Neural cell (in vitro differentiated cells): ENCODE measurements around the gene MMP14. TPM values are rescaled to one million over a fixed set of nuclear protein-coding genes. Genes with fewer than 3 reads are reported as not detected.
"Not testable (repeated sequence)": the region's sequence is repeated elsewhere in the genome, so short reads cannot be mapped to it uniquely, and the experiment has no call there.

Experiments used
- H2AFZ ChIP-seq: fragments of 200-600, 300-800 bp; sonication (generic), shearing (Covaris generic); 2 replicates; pipeline ENCODE4 v1.6.0; 2014; ENCODE audit warnings: low read depth, mild to moderate bottlenecking, antibody characterized with exemption, low read length, moderate library complexity
- H3F3A ChIP-seq: fragments of 200-600 bp; shearing (Covaris generic); 2 replicates; pipeline ENCODE4 v1.6.1; 2016; ENCODE audit warnings: mild to moderate bottlenecking, moderate library complexity, mixed read lengths, antibody characterized with exemption, low read length; ENCODE audit not compliant: insufficient read depth, poor library complexity, severe bottlenecking
- H3K27ac ChIP-seq: fragments of 200-600, 300-800 bp; sonication (generic), shearing (Covaris generic); 2 replicates; pipeline ENCODE4 v1.5.1; 2014; ENCODE audit warnings: mild to moderate bottlenecking, low read length, moderate library complexity
- H3K27me3 ChIP-seq: fragments of 300-800, 200-600 bp; sonication (generic), shearing (Covaris generic); 2 replicates; pipeline ENCODE4 v1.6.0; 2014; ENCODE audit warnings: mild to moderate bottlenecking, low read depth, low read length, moderate library complexity; ENCODE audit not compliant: insufficient read depth
- H3K36me3 ChIP-seq: fragments of 300-800, 200-600 bp; sonication (generic), shearing (Covaris generic); 2 replicates; pipeline ENCODE4 v1.5.1; 2014; ENCODE audit warnings: mild to moderate bottlenecking, antibody characterized with exemption, low read length, moderate library complexity; ENCODE audit not compliant: insufficient read depth
- H3K4me2 ChIP-seq: fragments of 300-800, 200-600 bp; sonication (generic), shearing (Covaris generic); 2 replicates; pipeline ENCODE4 v1.6.0; 2014; ENCODE audit warnings: mild to moderate bottlenecking, low read length
- H3K4me3 ChIP-seq: fragments of 300-800, 200-600 bp; sonication (generic), shearing (Covaris generic); 2 replicates; pipeline ENCODE4 v1.5.1; 2014; ENCODE audit warnings: mild to moderate bottlenecking, low read length, moderate library complexity
- H3K79me2 ChIP-seq: fragments of 200-600 bp; shearing (Covaris generic); replicated peaks from 2 replicates; pipeline ENCODE4 v1.6.0; 2014; ENCODE audit warnings: mild to moderate bottlenecking, low read length, moderate library complexity; ENCODE audit not compliant: insufficient read depth
- H3K9ac ChIP-seq: fragments of 300-800, 200-600 bp; sonication (generic), shearing (Covaris generic); 2 replicates; pipeline ENCODE4 v1.6.1; 2016; ENCODE audit warnings: mild to moderate bottlenecking, low read length, mixed read lengths
- H3K9me2 ChIP-seq: fragments of 200-600 bp; shearing (Covaris generic); 2 replicates; pipeline ENCODE4 v1.6.1; 2016; ENCODE audit warnings: mild to moderate bottlenecking, low read length, mixed read lengths; ENCODE audit not compliant: insufficient read depth
- H3K9me3 ChIP-seq: fragments of 200-600, 300-800 bp; sonication (generic), shearing (Covaris generic); 2 replicates; pipeline ENCODE4 v1.6.1; 2016; ENCODE audit warnings: mild to moderate bottlenecking, mixed run types, low read length, moderate library complexity, mixed read lengths
- H4K20me1 ChIP-seq: fragments of 200-600 bp; shearing (Covaris generic); 2 replicates; pipeline ENCODE4 v1.6.1; 2016; ENCODE audit warnings: mild to moderate bottlenecking, mixed run types; ENCODE audit not compliant: insufficient read depth
- CTCF ChIP-seq: fragments of 450-650 bp; IDR thresholded peaks from 2 replicates; pipeline ENCODE4 v1.5.1; 2014; ENCODE audit warnings: antibody characterized with exemption, mild to moderate bottlenecking, moderate library complexity; ENCODE audit not compliant: poor library complexity, severe bottlenecking
- EP300 ChIP-seq: fragments of 450-650 bp; conservative IDR thresholded peaks from 2 replicates; pipeline ENCODE4 v1.6.1; 2014; ENCODE audit warnings: antibody characterized with exemption, mild to moderate bottlenecking, moderate library complexity; ENCODE audit not compliant: poor library complexity, severe bottlenecking
- EZH2 ChIP-seq: fragments of 200-600, 300-800 bp; shearing (Covaris generic), sonication (generic); IDR thresholded peaks from 2 replicates; pipeline ENCODE4 v1.6.1; 2014; ENCODE audit warnings: antibody characterized with exemption, low read length, borderline replicate concordance, mild to moderate bottlenecking; ENCODE audit not compliant: insufficient read depth, poor library complexity, severe bottlenecking
- MXI1 ChIP-seq: fragments of 450-650 bp; conservative IDR thresholded peaks from 2 replicates; pipeline ENCODE4 v1.6.1; 2014; ENCODE audit warnings: antibody characterized with exemption, mild to moderate bottlenecking; ENCODE audit not compliant: poor library complexity, severe bottlenecking
- POLR2AphosphoS5 ChIP-seq: IDR thresholded peaks from 2 replicates; pipeline ENCODE4 v1.6.1; 2012
- RAD21 ChIP-seq: fragments of 450-650 bp; conservative IDR thresholded peaks from 2 replicates; pipeline ENCODE4 v1.6.1; 2014; ENCODE audit warnings: antibody characterized with exemption, mild to moderate bottlenecking, moderate library complexity
- SMC3 ChIP-seq: fragments of 450-650 bp; conservative IDR thresholded peaks from 2 replicates; pipeline ENCODE4 v1.6.1; 2014; ENCODE audit warnings: antibody characterized with exemption, mild to moderate bottlenecking, moderate library complexity; ENCODE audit not compliant: poor library complexity
- TAF1 ChIP-seq: IDR thresholded peaks from 2 replicates; pipeline ENCODE4 v1.6.1; 2012; ENCODE audit warnings: low read depth
- polyA plus RNA-seq: library from polyadenylated mRNA; depleted of rRNA; stranded (reverse); fragments of >200 nt; gene quantifications from 2 replicates; pipeline ENCODE4 v1.2.3, GENCODE V29; 2014
- TF ChIP-seq, protein P1 (sequence below): IDR thresholded peaks from 2 replicates; pipeline ENCODE4 v1.6.1; 2012; ENCODE audit warnings: borderline replicate concordance

MMP14 gene
- polyA plus RNA-seq, 1 donor from 2014 or later, result 1.5 TPM

GRCh38 chr14:22852599-22852939 is 16.2 kb downstream of the MMP14 start:
- H3K27ac ChIP-seq, result no peak overlapping the region
- no peaks in the 10 kb centered on the region for H3K9me3 ChIP-seq
- TF ChIP-seq EZH2, result no peak
- no peak for TF ChIP-seq RAD21
- TF ChIP-seq SMC3, result no peak
- no peak for TF ChIP-seq CTCF
- TF ChIP-seq, protein P1, sequence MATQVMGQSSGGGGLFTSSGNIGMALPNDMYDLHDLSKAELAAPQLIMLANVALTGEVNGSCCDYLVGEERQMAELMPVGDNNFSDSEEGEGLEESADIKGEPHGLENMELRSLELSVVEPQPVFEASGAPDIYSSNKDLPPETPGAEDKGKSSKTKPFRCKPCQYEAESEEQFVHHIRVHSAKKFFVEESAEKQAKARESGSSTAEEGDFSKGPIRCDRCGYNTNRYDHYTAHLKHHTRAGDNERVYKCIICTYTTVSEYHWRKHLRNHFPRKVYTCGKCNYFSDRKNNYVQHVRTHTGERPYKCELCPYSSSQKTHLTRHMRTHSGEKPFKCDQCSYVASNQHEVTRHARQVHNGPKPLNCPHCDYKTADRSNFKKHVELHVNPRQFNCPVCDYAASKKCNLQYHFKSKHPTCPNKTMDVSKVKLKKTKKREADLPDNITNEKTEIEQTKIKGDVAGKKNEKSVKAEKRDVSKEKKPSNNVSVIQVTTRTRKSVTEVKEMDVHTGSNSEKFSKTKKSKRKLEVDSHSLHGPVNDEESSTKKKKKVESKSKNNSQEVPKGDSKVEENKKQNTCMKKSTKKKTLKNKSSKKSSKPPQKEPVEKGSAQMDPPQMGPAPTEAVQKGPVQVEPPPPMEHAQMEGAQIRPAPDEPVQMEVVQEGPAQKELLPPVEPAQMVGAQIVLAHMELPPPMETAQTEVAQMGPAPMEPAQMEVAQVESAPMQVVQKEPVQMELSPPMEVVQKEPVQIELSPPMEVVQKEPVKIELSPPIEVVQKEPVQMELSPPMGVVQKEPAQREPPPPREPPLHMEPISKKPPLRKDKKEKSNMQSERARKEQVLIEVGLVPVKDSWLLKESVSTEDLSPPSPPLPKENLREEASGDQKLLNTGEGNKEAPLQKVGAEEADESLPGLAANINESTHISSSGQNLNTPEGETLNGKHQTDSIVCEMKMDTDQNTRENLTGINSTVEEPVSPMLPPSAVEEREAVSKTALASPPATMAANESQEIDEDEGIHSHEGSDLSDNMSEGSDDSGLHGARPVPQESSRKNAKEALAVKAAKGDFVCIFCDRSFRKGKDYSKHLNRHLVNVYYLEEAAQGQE, result no peak
- no peak for TF ChIP-seq MXI1
- no peak for TF ChIP-seq POLR2AphosphoS5
- TF ChIP-seq TAF1, result no peak
- no peak for TF ChIP-seq EP300
- no peaks in the 10 kb centered on the region for H3K79me2 ChIP-seq
- H4K20me1 ChIP-seq, result no peaks in the 10 kb centered on the region
- no peak overlapping the region for H3K4me3 ChIP-seq
- no peak overlapping the region for H2AFZ ChIP-seq
- H3K27me3 ChIP-seq, result no peaks in the 10 kb centered on the region
- no peaks in the 10 kb centered on the region for H3K9me2 ChIP-seq
- H3F3A ChIP-seq, result no peaks in the 10 kb centered on the region
- no peaks in the 10 kb centered on the region for H3K36me3 ChIP-seq
- no peak overlapping the region for H3K9ac ChIP-seq
- no peak overlapping the region for H3K4me2 ChIP-seq

GRCh38 chr14:22852940-22853767 is 16.8 kb downstream of the MMP14 start:
- H3K9ac ChIP-seq, result no peak overlapping the region
- no peaks in the 10 kb centered on the region for H3K9me3 ChIP-seq
- no peaks in the 10 kb centered on the region for H3K79me2 ChIP-seq
- no peak overlapping the region for H3K27ac ChIP-seq
- no peak overlapping the region for H2AFZ ChIP-seq
- H3K4me2 ChIP-seq, result no peak overlapping the region
- peak overlapping the region; percentile 45 for H3K4me3 ChIP-seq
- no peaks in the 10 kb centered on the region for H3K9me2 ChIP-seq
- H3K36me3 ChIP-seq, result no peaks in the 10 kb centered on the region
- H4K20me1 ChIP-seq, result no peaks in the 10 kb centered on the region
- H3F3A ChIP-seq, result no peaks in the 10 kb centered on the region
- no peaks in the 10 kb centered on the region for H3K27me3 ChIP-seq
- TF ChIP-seq EZH2 (no peak), CTCF (peak; percentile 74), RAD21 (peak; percentile 73), SMC3 (peak; percentile 75), MXI1 (peak; percentile 33)
- TF ChIP-seq, protein P1, result no peak

DNA sequence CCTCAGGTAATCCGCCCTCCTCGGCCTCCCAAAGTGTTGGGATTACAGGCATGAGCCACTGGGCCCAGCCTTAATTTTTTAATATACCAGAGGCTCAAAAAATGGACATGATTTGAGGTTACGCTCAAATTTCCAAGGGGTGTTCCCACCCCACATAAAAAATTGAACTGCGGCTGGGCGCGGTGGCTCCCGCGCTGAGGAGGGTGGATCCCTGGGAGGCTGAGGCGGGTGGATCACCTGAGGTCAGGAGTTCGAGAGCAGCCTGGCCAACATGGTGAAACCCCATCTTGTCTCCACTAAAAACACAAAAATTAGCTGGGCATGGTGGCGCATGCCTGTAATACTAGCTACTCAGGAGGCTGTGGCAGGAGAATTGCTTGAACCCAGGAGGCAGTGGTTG is 17.9 kb downstream of the MMP14 start:
- not testable (repeated sequence) for H3K9ac ChIP-seq, H3K4me3 ChIP-seq, H2AFZ ChIP-seq, H3K4me2 ChIP-seq, H3K27me3 ChIP-seq, H3F3A ChIP-seq, H3K9me3 ChIP-seq, H3K79me2 ChIP-seq, H3K27ac ChIP-seq, H3K9me2 ChIP-seq, H3K36me3 ChIP-seq, H4K20me1 ChIP-seq
